ENCODE results near the gene TPST1.

TPST1 gene

DNA sequence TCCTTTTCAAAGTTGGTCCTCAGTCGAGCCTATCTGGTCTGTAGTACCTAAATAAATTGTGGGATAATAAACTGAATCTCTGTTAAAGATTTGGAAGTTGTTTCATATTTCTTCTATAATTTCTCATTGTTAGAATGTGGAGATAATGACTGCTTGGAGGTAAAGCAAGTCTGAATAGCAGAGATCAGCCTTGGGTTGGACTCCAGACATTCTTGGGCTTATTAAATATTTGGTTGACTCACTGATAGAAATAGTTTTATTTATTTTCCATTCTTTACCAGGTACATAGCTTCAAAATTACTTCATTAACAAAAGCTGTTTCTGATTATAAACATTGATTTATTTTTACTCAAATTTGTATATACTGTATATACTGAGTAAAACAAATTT, 34.3 kb downstream of the TPST1 start:
- DNase-seq, result no peak

DNA sequence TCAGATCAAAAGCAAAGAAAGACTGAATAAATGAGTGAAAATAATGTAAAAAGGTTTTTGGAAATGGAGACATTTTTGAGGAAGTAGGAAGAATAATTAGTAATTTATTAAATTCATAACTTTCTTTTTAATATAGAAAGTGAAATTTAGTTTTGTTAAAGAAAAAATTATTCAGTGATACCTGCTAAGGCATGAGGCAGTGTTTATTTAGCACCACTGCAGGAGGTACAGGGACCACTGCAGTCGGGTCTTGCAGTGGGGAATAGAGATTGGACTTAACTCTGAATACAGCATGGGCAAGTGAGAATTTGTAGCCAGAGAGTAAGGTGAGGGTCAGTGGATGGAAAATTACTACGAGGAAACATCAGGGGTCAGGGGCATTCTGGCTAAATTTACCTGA, 39.9 kb downstream of the TPST1 start:
- DNase-seq, result no peak

DNA sequence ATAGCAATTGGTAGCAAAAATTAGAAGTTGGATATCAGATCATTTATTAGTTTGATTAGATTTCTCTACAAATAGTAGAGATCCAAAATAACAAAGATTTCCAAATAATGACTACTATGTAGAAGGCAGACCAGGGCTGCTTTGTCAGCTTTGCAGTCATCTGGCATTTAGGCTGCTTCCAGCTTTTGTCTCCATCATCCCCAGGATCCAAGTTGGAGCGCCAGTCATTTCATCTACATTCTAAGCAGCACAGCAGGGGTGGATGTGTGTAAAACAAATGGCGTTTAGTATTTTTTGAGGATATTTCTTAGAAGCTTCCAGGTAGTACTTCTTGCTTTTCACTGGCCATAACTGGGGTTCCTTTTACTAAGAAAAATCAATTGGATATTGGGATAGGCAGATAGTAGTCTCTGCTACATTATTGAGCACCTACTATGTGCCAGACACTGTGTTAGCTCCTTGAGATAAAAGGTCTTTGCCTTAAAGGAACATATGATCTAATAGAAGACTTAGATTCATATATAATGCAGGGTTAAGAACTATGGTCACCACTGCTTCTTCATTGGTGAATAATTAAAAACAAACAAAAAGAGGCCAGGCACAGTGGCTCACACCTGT, 41.5 kb downstream of the TPST1 start:
- no peak for DNase-seq

DNA sequence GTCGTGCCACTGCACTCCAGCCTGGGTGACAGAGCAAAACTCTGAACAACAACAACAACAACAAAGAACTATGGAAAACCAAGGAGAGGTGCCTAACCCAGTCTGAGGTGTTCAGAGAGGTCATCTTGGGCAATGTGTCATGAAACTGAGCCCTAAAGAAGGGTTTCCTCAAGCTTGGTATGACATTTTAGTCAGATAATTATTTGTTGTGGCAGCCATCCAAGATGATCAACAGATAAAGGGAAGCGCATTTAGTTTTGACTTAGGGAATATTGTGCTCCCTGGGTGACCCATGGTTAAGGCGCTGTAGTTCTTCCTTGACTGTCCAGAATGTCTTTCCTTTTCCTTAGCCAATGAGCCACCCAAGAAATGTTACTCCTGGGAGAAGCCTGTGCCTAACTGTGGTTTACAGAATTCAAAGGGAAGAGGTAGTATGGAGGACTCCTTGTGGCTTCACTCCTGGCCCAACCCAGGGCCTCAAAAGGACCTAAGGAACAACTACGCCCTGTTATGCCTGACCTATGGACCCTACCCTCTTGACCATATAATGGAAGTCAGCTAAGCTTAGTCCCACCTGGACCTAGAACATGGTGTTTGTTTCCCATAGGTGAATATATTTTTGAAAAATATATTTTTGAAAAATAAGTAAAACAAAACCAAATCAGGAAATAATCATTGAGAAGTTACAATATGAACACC, 42.4 kb downstream of the TPST1 start:
- no peak for DNase-seq

- DNase-seq, result no peak
These were observed 45.6 kb downstream of the TPST1 start for GRCh38 chr7:66250711-66251110.

GRCh38 chr7:66255534-66256100, 50.5 kb downstream of the TPST1 start:
- DNase-seq, result no peak

GRCh38 chr7:66256281-66256680, 51.1 kb downstream of the TPST1 start:
- DNase-seq, result no peak

DNA sequence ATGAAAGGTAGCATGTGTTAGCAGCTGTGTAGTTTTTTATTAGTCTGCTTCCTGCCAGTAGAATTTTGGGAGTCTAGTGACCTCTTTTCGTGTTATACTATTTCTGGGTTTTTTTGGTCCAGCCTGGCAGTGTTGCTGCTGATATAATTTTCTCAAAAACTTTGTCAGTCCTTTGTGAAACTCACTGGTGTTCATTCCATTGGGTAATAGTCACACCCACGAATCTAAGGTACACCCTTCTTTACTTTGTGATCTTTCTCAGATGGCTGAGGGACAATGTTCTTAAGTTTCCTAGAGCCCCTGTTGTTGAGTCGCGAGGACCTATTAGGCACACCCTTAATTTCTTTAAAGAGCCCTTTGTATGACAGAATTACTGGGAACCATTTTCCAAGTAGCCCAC, 52.3 kb downstream of the TPST1 start:
- no peak for DNase-seq

GRCh38 chr7:66258409-66258808, 53.3 kb downstream of the TPST1 start:
- DNase-seq, result no peak

- DNase-seq, result no peak
These were observed 56.8 kb downstream of the TPST1 start for GRCh38 chr7:66261941-66262340.

- no peak for DNase-seq
These were observed 58.8 kb downstream of the TPST1 start for GRCh38 chr7:66263936-66264335.

- DNase-seq, result peak; percentile 35
These were observed 60.4 kb downstream of the TPST1 start for GRCh38 chr7:66265566-66265965.

DNA sequence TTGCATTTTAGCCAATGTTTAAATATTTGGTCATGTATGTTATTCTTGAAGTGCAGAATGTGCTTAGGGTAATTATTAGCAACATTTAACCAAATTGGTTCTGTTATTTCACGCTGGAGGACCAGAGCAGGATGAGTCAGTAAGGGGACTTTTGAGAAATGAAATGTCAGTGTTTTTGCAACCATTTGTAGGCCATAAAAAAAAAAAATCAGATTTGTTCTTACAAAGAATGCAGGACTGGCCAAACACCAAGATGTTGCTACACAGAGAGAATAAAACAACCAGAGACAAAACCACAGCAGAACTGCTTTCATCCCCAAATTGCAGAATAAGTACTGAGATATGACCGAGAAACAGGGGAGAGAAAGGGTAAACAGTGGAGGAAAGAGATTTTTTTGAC, 62.1 kb downstream of the TPST1 start:
- DNase-seq, result no peak

DNA sequence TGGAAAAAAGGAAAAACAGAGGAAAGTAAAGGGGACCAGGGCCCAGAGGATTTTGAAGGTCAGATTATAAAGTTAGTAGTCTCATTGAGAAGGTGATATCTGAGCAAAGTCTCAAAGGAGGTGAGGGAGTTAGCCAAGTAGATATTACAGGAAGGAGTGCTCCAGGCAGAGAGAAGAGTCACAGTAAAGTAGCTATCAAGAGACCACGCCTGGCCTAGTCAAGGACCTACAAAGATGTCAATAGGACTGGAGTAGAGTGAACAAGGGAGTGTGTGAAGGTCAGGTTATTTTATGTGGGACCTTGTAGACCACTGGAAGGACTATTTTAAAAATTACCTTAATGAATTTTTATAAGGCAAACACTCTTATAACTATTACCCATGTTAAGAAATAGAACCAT, 64.8 kb downstream of the TPST1 start:
- no peak for DNase-seq

- no peak for DNase-seq
These were observed 67.2 kb downstream of the TPST1 start for GRCh38 chr7:66272321-66272720.

GRCh38 chr7:66276363-66276762, 71.2 kb downstream of the TPST1 start:
- DNase-seq, result no peak

GRCh38 chr7:66277492-66277891, 72.4 kb downstream of the TPST1 start:
- no peak for DNase-seq

DNA sequence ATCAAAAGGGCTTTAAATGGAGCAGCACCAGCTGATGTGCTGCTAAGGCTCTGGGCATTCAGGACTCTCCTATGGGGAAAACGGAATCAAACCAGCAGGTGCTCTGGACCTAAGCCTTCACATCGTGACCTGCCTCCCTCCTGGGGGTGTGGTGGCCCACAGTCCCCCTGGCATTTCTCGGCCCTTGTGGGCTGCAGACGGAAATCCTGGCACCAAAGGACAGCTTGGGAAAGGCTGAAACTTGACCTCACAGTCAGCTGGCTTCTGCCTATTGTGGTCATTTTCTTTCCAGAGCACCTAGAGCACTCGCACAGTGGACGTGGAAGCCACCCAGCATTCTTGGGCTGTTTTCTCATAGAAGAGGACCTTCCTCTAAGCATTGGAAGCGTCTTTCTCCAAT, 74.8 kb downstream of the TPST1 start:
- no peak for DNase-seq

GRCh38 chr7:66281678-66282590, 76.8 kb downstream of the TPST1 start:
- no peak for DNase-seq

DNA sequence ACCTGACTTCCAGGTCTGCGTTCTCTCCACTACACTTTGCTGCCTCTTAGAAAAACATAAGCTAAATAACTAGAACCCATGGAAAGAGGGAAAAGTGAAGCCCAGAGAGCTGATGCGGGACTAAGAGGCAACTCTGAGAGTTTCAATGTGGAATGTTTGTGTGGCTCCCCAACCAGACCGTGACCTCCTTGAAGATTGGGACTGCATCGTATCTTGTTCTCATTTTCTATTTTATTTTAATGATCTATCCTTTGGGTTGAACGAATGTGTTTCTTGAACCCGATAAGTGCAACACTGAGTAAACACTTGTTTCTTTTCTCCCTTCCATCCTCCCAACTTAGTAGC, 77.4 kb downstream of the TPST1 start:
- DNase-seq, result no peak

DNA sequence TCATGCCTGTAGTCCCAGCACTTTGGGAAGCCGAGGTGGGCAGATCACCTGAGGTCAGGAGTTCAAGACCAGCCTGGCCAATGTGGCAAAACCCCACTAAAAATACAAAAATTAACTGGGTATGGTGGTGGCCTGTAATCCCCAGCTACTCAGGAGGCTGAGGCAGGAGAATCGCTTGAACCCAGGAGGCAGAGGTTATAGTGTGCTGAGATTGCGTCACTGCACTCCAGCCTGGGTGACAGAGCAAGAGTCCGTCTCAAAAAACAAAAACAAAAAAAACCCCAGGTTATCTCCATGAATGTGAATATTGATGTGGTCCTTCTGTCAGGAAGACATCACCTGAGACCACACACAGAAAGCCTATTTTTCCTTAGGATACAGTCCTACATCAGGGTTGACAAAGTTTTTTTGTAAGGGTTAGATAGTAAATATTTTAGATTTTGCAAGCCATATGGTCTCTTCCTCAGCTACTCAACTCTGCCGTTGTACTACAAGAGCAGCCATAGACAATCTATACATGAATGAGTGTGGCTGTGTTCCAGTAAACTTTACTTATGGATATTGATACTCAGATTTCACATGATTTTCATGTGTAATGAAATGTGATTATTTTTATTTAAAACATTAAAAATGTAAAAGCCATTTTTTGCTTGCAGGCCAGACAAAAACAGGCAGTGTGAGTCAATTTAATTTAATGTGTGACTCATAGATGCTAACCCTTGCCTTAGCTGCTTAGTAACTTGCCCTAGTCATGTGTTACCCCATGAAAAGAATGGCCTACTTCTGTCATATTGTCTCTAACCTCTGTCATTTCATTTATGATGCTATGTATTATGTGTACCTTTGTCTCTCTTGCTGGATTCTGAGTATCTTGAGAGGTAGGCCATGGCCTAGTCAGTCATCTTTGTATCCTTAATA, 78.1 kb downstream of the TPST1 start:
- DNase-seq, result no peak

DNA sequence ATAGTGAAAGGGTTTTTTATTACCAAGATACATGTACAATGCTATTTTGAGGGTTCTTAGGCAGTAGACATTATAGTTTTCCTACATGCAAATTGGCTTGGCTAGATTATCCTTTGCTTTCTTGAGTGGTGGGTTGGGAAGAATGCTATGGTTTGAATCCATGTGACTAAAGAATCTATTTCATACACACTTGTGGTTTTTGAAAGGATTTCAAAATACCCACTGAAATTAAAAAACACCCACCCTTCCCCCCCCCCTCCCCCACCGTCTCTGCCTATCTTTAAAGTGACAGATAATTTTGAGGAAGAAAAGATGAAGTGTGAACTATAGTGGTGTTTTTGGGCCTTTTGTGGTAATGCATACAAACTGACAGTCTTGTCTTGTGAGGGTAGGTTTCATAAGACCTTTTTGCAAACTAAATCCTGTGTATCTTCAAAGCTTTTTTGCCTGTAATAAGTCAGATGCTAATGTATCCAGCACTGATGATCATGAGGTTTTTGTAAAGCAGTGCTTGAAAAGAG, 90.9 kb downstream of the TPST1 start:
- no peak for DNase-seq
